Measurements from ENCODE around the gene CIB1. TPM values are rescaled to one million over a fixed set of nuclear protein-coding genes. Genes with fewer than 3 reads are reported as not detected.

CIB1 gene
- total and polyA plus RNA-seq, 10 of the 15 experiments (the other 5 are each of a cell fraction or from before 2014, with no cell fraction given) = 10.8 to 155 (median 81.9) TPM

- SMC1A ChIA-PET (ENCODE audit: uncharacterized antibody, unreplicated experiment) = interaction anchor here (0.9 to 1.7 kb wide), 3 partner anchors 9 to 29 kb away, joined by 3 to 7 read pairs (median 4); partner anchors contain the start of genes CIB1 and GDPGP1
- in situ Hi-C loops (cut with MboI) = no loop called here
- CTCF ChIA-PET = interaction anchor here (1.0 to 3.6 kb wide), 2 partner anchors 27 to 34 kb away, joined by 6 to 10 read pairs; partner anchors contain the start of genes CIB1 and GDPGP1
- ATAC-seq = peak; percentile 89
- RAD21 ChIA-PET (ENCODE audit: unreplicated experiment) = interaction anchor here (1.3 kb wide), 1 partner anchor 26 kb away, joined by 5 read pairs; the partner anchor contains the start of genes CIB1 and GDPGP1
- H3K4me3 ChIP-seq = no peak overlapping the region
- peak overlapping the region; percentile 82 for H3K4me2 ChIP-seq (ENCODE audit: control insufficient read depth, insufficient read depth)
- no peak overlapping the region for H3K9ac ChIP-seq (ENCODE audit: control insufficient read depth, insufficient read depth, low read length)
- WGBS (ENCODE audit: insufficient coverage, insufficient replicate concordance, low lambda C conversion rate, missing lambda C conversion rate) = 2% methylated on average over 5 of the region's 5 CpGs
- H3K27me3 ChIP-seq (replicated peaks in 1 of 2; ENCODE audit: control insufficient read depth in 2 of 2, insufficient read depth in 2 of 2, low read length in 1 of 2) = no peaks in the 10 kb centered on the region; a peak in 1 of 4 replicates
- no peak overlapping the region; the same call in 1 of the 2 replicates for H2AFZ ChIP-seq (ENCODE audit: control insufficient read depth, low read depth, low read length)
- H3K36me3 ChIP-seq (ENCODE audit: control insufficient read depth in 2 of 2, insufficient read depth in 2 of 2, low read length in 1 of 2) = no peaks in the 10 kb centered on the region
- H3K79me2 ChIP-seq (ENCODE audit: control insufficient read depth, insufficient read depth, low read length) = no peaks in the 10 kb centered on the region
- intact Hi-C loops (cut with micrococcal nuclease; ENCODE audit: unreplicated experiment) = loop anchor here (2.0 kb wide), 1 partner anchor 27 kb away; the partner anchor contains the start of gene CIB1
- H4K20me1 ChIP-seq (ENCODE audit: control insufficient read depth, insufficient read depth) = no peaks in the 10 kb centered on the region
- peaks cover 31% of the 10 kb centered on the region for H3K4me1 ChIP-seq (ENCODE audit: control insufficient read depth, insufficient read depth, low read length)
- DNase-seq (ENCODE audit: low read depth, low spot score) = peak; percentile 65
- BruUV-seq (replicated peaks) = no TSS peak
- FAIRE-seq = peak; percentile 97
- peak overlapping the region; percentile 79 for H3K27ac ChIP-seq (ENCODE audit: control insufficient read depth, insufficient read depth)
- no peaks in the 10 kb centered on the region for H3K9me3 ChIP-seq (replicated peaks; ENCODE audit: control insufficient read depth, insufficient read depth, low read length)
- POLR2A ChIA-PET = interaction anchor here (1.0 to 2.2 kb wide), 3 partner anchors 11 to 26 kb away, joined by 3 to 10 read pairs (median 5); partner anchors contain the start of genes CIB1 and TTLL13
- no peak for TF ChIP-seq CHD4 (IDR thresholded peaks at IDR 0.05)
- no peak for TF ChIP-seq TCF7 (IDR thresholded peaks at IDR 0.05; ENCODE audit: borderline replicate concordance)
- no peak for TF ChIP-seq BCL3 (IDR thresholded peaks at IDR 0.05; ENCODE audit: borderline replicate concordance, insufficient read depth, low read depth, low read length, poor library complexity, severe bottlenecking)
- TF ChIP-seq EED (IDR thresholded peaks at IDR 0.05; ENCODE audit: low read depth) = no peak
- peak; percentile 47; the same call in 1 of the 2 replicates for TF ChIP-seq ZBED1 (IDR thresholded peaks at IDR 0.05; ENCODE audit: borderline replicate concordance)
- TF ChIP-seq ASH2L (IDR thresholded peaks at IDR 0.05; ENCODE audit: borderline replicate concordance, low read depth) = no peak
- TF ChIP-seq ELK1 (IDR thresholded peaks at IDR 0.05; ENCODE audit: low read depth, low read length) = no peak
- TF ChIP-seq TBL1XR1 (IDR thresholded peaks at IDR 0.05; ENCODE audit: low read depth, low read length) = peak; percentile 46; the same call in 1 of the 2 replicates
- no peak for TF ChIP-seq HDAC2 (IDR thresholded peaks at IDR 0.05)
- no peak for TF ChIP-seq HDAC6 (IDR thresholded peaks at IDR 0.05; ENCODE audit: unreplicated experiment)
- no peak for TF ChIP-seq RAD21 (IDR thresholded peaks at IDR 0.05; ENCODE audit: insufficient read depth, low read depth, low read length)
- peak; percentile 87 for TF ChIP-seq JUNB (IDR thresholded peaks at IDR 0.05)
- TF ChIP-seq STAT3 (IDR thresholded peaks at IDR 0.05; ENCODE audit: low read depth, low read length) = no peak; the same call in 1 of the 2 replicates
- no peak for TF ChIP-seq ESRRA (IDR thresholded peaks at IDR 0.05; ENCODE audit: low read length)
- peak; percentile 86 for TF ChIP-seq ATF2 (IDR thresholded peaks at IDR 0.05; ENCODE audit: low read length)
- 0 out of 2 replicates have a peak, but pooled peaks have one; percentile 39 for TF ChIP-seq GABPA (IDR thresholded peaks at IDR 0.05; ENCODE audit: low read depth)
- TF ChIP-seq SMARCA5 (IDR thresholded peaks at IDR 0.05) = no peak
- TF ChIP-seq SMAD5 (IDR thresholded peaks at IDR 0.05; ENCODE audit: low read depth) = no peak
- no peak for TF ChIP-seq SREBF2 (IDR thresholded peaks at IDR 0.05; ENCODE audit: low read length)
- no peak for TF ChIP-seq CBX3 (IDR thresholded peaks at IDR 0.05; ENCODE audit: borderline replicate concordance, low read depth)
- TF ChIP-seq MTA3 (IDR thresholded peaks at IDR 0.05; ENCODE audit: borderline replicate concordance, low read length) = peak; percentile 80; the same call in 1 of the 2 replicates
- TF ChIP-seq IRF4 (IDR thresholded peaks at IDR 0.05; ENCODE audit: low read depth, low read length) = 0 out of 2 replicates have a peak, but pooled peaks have one; percentile 52
- no peak for TF ChIP-seq ZSCAN29 (IDR thresholded peaks at IDR 0.05)
- no peak for TF ChIP-seq NFXL1 (IDR thresholded peaks at IDR 0.05; ENCODE audit: borderline replicate concordance)
- no peak for TF ChIP-seq NR2C1 (IDR thresholded peaks at IDR 0.05)
Measured at GRCh38 chr15:90259524-90259923, 25.8 kb upstream of the CIB1 start.
